Upper lobe of left lung (tissue), 4 donors: ENCODE measurements around the gene PALM3.
"Not testable (repeated sequence)": the region's sequence is repeated elsewhere in the genome, so short reads cannot be mapped to it uniquely, and the experiment has no call there.

ENCODE experiments used
- CTCF ChIP-seq, 6 experiments: fragments of 450-650 bp in 4 of 6; fragments of 200-600 bp in 2 of 6; sonication (generic) in 2 of 6; IDR thresholded peaks; one replicate each; pipeline ENCODE4 v1.5.1; 2016 to 2019; ENCODE audit warnings: antibody characterized with exemption in 6 of 6
- EP300 ChIP-seq, 4 donors: sonication (generic); formaldehyde crosslinking; IDR thresholded peaks; one replicate each; pipeline ENCODE4 v1.5.1; 2017; ENCODE audit warnings: antibody characterized with exemption in 4 of 4, control low read depth in 2 of 4
- POLR2A ChIP-seq, 4 donors: fragments of 450-650 bp; IDR thresholded peaks; one replicate each; pipeline ENCODE4 v1.5.1; 2016 to 2017; ENCODE audit warnings: antibody characterized with exemption in 4 of 4, mild to moderate bottlenecking in 2 of 4

GRCh38 chr19:14050961-14051360 lies 10.9 kb downstream of the PALM3 start:
- not testable (repeated sequence) for TF ChIP-seq POLR2A, CTCF, EP300 (IDR thresholded peaks at IDR 0.05)
